H9 (cell line): Measurements from ENCODE around the gene KCNIP1. TPM values are rescaled to one million over a fixed set of nuclear protein-coding genes. Genes with fewer than 3 reads are reported as not detected.

Experiments used
- DNase-seq: peaks from one replicate; pipeline ENCODE4 v3.0.0-alpha.2; 2017
- H2AFZ ChIP-seq: one replicate; pipeline ENCODE4 v1.6.1; 2013; ENCODE audit warnings: mild to moderate bottlenecking, low read length, control low read depth, moderate library complexity
- H2AK5ac ChIP-seq: 2 replicates; pipeline ENCODE4 v1.6.1; 2013; ENCODE audit warnings: low read length, control low read depth, mixed read lengths; ENCODE audit not compliant: insufficient read length
- H2BK120ac ChIP-seq: one replicate; pipeline ENCODE4 v1.6.1; 2013; ENCODE audit warnings: low read depth, mild to moderate bottlenecking, low read length, control low read depth, inconsistent platforms; ENCODE audit not compliant: poor library complexity, severe bottlenecking
- H2BK12ac ChIP-seq: 2 replicates; pipeline ENCODE4 v1.6.1; 2013; ENCODE audit warnings: low read length, control low read depth, mixed read lengths, low read depth; ENCODE audit not compliant: insufficient read length
- H2BK15ac ChIP-seq: 2 replicates; pipeline ENCODE4 v1.6.1; 2013; ENCODE audit warnings: low read depth, low read length, control low read depth
- H2BK20ac ChIP-seq: one replicate; pipeline ENCODE4 v1.6.1; 2013; ENCODE audit warnings: low read depth, mild to moderate bottlenecking, low read length, control low read depth, inconsistent platforms; ENCODE audit not compliant: poor library complexity, severe bottlenecking
- H2BK5ac ChIP-seq: 2 replicates; pipeline ENCODE4 v1.6.1; 2013; ENCODE audit warnings: low read length, control low read depth, mixed read lengths; ENCODE audit not compliant: insufficient read length
- H3K14ac ChIP-seq: 2 replicates; pipeline ENCODE4 v1.6.1; 2013; ENCODE audit warnings: low read length, control low read depth; ENCODE audit not compliant: insufficient read depth
- H3K18ac ChIP-seq: 2 replicates; pipeline ENCODE4 v1.6.1; 2013; ENCODE audit warnings: low read depth, mild to moderate bottlenecking, mixed read lengths, low read length, control low read depth; ENCODE audit not compliant: insufficient read length
- H3K23ac ChIP-seq: 2 replicates; pipeline ENCODE4 v1.6.1; 2013; ENCODE audit warnings: low read length, control low read depth, mixed read lengths, low read depth; ENCODE audit not compliant: insufficient read length
- H3K23me2 ChIP-seq: 2 replicates; pipeline ENCODE4 v1.6.1; 2013; ENCODE audit warnings: low read depth, mild to moderate bottlenecking, mixed read lengths, low read length, control low read depth; ENCODE audit not compliant: insufficient read length, poor library complexity, severe bottlenecking
- H3K27ac ChIP-seq: 2 replicates; pipeline ENCODE4 v1.5.1; 2013; ENCODE audit warnings: low read length, control low read depth, mixed read lengths, low read depth; ENCODE audit not compliant: insufficient read length
- H3K27me3 ChIP-seq: 2 replicates; pipeline ENCODE4 v1.6.1; 2013; ENCODE audit warnings: low read length, control low read depth, inconsistent platforms; ENCODE audit not compliant: insufficient read depth
- H3K4ac ChIP-seq: 2 replicates; pipeline ENCODE4 v1.6.1; 2013; ENCODE audit warnings: low read depth, mild to moderate bottlenecking, control low read depth, inconsistent platforms, low read length, moderate library complexity
- H3K4me1 ChIP-seq: 2 replicates; pipeline ENCODE4 v1.6.1; 2013; ENCODE audit warnings: low read length, control low read depth, inconsistent platforms; ENCODE audit not compliant: insufficient read depth
- H3K4me2 ChIP-seq: 2 replicates; pipeline ENCODE4 v1.6.1; 2013; ENCODE audit warnings: low read length, control low read depth, mixed read lengths; ENCODE audit not compliant: insufficient read length, insufficient read depth
- H3K56ac ChIP-seq: 2 replicates; pipeline ENCODE4 v1.6.1; 2013; ENCODE audit warnings: low read depth, mild to moderate bottlenecking, mixed read lengths, low read length, control low read depth; ENCODE audit not compliant: insufficient read length
- H3K79me1 ChIP-seq: 2 replicates; pipeline ENCODE4 v1.6.1; 2013; ENCODE audit warnings: low read depth, mild to moderate bottlenecking, moderate library complexity, low read length, control low read depth, inconsistent platforms; ENCODE audit not compliant: insufficient read depth, poor library complexity, severe bottlenecking
- H3K79me2 ChIP-seq: 2 replicates; pipeline ENCODE4 v1.6.1; 2013; ENCODE audit warnings: low read length, control low read depth, inconsistent platforms; ENCODE audit not compliant: insufficient read depth
- H3K9ac ChIP-seq: 2 replicates; pipeline ENCODE4 v1.6.1; 2013; ENCODE audit warnings: low read length, control low read depth, mixed read lengths; ENCODE audit not compliant: insufficient read length; ENCODE audit errors: extremely low read depth
- H3K9me3 ChIP-seq: one replicate; pipeline ENCODE4 v1.6.1; 2013; ENCODE audit warnings: low read depth, low read length, inconsistent platforms; ENCODE audit not compliant: control insufficient read depth
- H3T11ph ChIP-seq: one replicate; pipeline ENCODE4 v1.6.1; 2013; ENCODE audit warnings: mild to moderate bottlenecking, low read length, control low read depth, inconsistent platforms
- H4K20me1 ChIP-seq: one replicate; pipeline ENCODE4 v1.6.1; 2013; ENCODE audit not compliant: control insufficient read depth, insufficient read length, insufficient read depth
- H4K5ac ChIP-seq: 2 replicates; pipeline ENCODE4 v1.6.1; 2013; ENCODE audit warnings: low read depth, mild to moderate bottlenecking, mixed read lengths, low read length, control low read depth; ENCODE audit not compliant: insufficient read length
- H4K8ac ChIP-seq: replicated peaks from 2 replicates; pipeline ENCODE4 v1.6.1; 2013; ENCODE audit warnings: low read length, control low read depth, mixed read lengths, low read depth; ENCODE audit not compliant: insufficient read length
- H4K91ac ChIP-seq: 2 replicates; pipeline ENCODE4 v1.6.1; 2013; ENCODE audit warnings: low read depth, mild to moderate bottlenecking, moderate library complexity, mixed read lengths, low read length, control low read depth; ENCODE audit not compliant: insufficient read length
- H3K27ac Mint-ChIP-seq, 3 experiments: 2 replicates in 2 of 3; 3 replicates in 1 of 3; pipeline ENCODE4 v1.8.0; 2020 to 2021; ENCODE audit warnings: mixed read lengths in 3 of 3, mild to moderate bottlenecking in 1 of 3, moderate library complexity in 1 of 3
- H3K27me3 Mint-ChIP-seq: 2 replicates; pipeline ENCODE4 v1.8.0; 2021; ENCODE audit warnings: low read depth, mild to moderate bottlenecking, moderate library complexity, mixed read lengths
- H3K36me3 Mint-ChIP-seq, 3 experiments: 2 replicates in 2 of 3; 3 replicates in 1 of 3; pipeline ENCODE4 v1.8.0; 2020 to 2021; ENCODE audit warnings: low read depth in 3 of 3, mixed read lengths in 3 of 3; ENCODE audit not compliant: insufficient read depth in 1 of 3
- H3K4me1 Mint-ChIP-seq, 2 experiments: 2 replicates each; pipeline ENCODE4 v1.8.0; 2020; ENCODE audit warnings: mixed read lengths in 2 of 2
- H3K4me3 Mint-ChIP-seq, 2 experiments: 2 replicates in 1 of 2; 3 replicates in 1 of 2; pipeline ENCODE4 v1.8.0; 2020 to 2021; ENCODE audit warnings: mild to moderate bottlenecking in 2 of 2, mixed read lengths in 2 of 2, moderate library complexity in 1 of 2
- H3K9me3 Mint-ChIP-seq, 2 experiments: 2 replicates in 1 of 2; 3 replicates in 1 of 2; pipeline ENCODE4 v1.8.0; 2020; ENCODE audit warnings: mild to moderate bottlenecking in 2 of 2, mixed read lengths in 2 of 2, moderate library complexity in 1 of 2
- CTCF ChIP-seq: fragments of 200-600 bp; sonication (generic); conservative IDR thresholded peaks from 3 replicates; pipeline ENCODE4 v1.8.0; 2021; ENCODE audit warnings: antibody characterized with exemption, mild to moderate bottlenecking
- WGBS: extraction: QIAGEN DNeasy Blood & Tissue Kit; methylation state at CpG from one replicate; pipeline ENCODE4 v1.1.7; 2013; ENCODE audit warnings: missing lambda C conversion rate, low lambda C conversion rate, mixed read lengths; ENCODE audit not compliant: insufficient read length; ENCODE audit errors: extremely low coverage; 5-methylcytosine and 5-hydroxymethylcytosine counted together
- total RNA-seq: library from RNA; stranded (reverse); gene quantifications from 2 replicates; pipeline ENCODE4 v1.2.1, GENCODE V29; 2021

KCNIP1 gene
- total RNA-seq, 1 experiment from 2014 or later = 0.63 TPM

GRCh38 chr5:170569101-170569500 lies 65.3 kb downstream of the KCNIP1 start:
- Histone ChIP-seq H3K79me2 (no peaks in the 10 kb centered on the region), H4K91ac (no peak overlapping the region), H2BK5ac (no peak overlapping the region), H4K20me1 (no peaks in the 10 kb centered on the region), H2BK20ac (no peak overlapping the region), H2AFZ (no peak overlapping the region), H2BK15ac (no peak overlapping the region), H2BK120ac (no peak overlapping the region), H3K56ac (no peak overlapping the region), H3K18ac (no peak overlapping the region), H3T11ph (no peak overlapping the region), H3K4me2 (no peak overlapping the region), H3K79me1 (no peaks in the 10 kb centered on the region), H4K8ac (no peak overlapping the region), H3K4me1 (no peaks in the 10 kb centered on the region), H3K27ac (no peak overlapping the region), H2AK5ac (no peak overlapping the region), H3K27me3 (no peaks in the 10 kb centered on the region; the same call in 1 of the 2 replicates), H3K9ac (no peak overlapping the region), H3K23ac (no peak overlapping the region), H3K23me2 (no peaks in the 10 kb centered on the region), H4K5ac (no peak overlapping the region), H3K14ac (no peak overlapping the region), H2BK12ac (no peak overlapping the region), H3K9me3 (no peaks in the 10 kb centered on the region), H3K4ac (no peak overlapping the region)
- no peak for DNase-seq
- Mint-ChIP-seq H3K36me3 (no peaks in the 10 kb centered on the region; a peak in 1 of 7 replicates), H3K4me1 (peaks cover 3 to 21% of the 10 kb centered on the region in 2 experiments), H3K9me3 (no peaks in the 10 kb centered on the region), H3K27ac (no peak overlapping the region), H3K4me3 (no peak overlapping the region), H3K27me3 (peaks cover 6% of the 10 kb centered on the region; the same call in 1 of the 2 replicates)
- no CpG with 5 or more reads among the region's 5 CpGs for WGBS
- TF ChIP-seq CTCF = no peak
